ENCODE data around the gene KCTD20.
A peak's percentile ranks its signal among the peaks of the same experiment; 100 is the strongest.

The KCTD20 gene

GRCh38 chr6:36441307-36441894 lies 1.4 kb upstream of the KCTD20 start (continued):
- TF ChIP-seq ZNF654 (tag by site-specific recombination; IDR thresholded peaks at IDR 0.05; ENCODE audit: low read depth) (no peak; the same call in 1 of the 2 replicates), ZNF133 (tag by site-specific recombination; IDR thresholded peaks at IDR 0.05) (no peak), TRIM28 (IDR thresholded peaks at IDR 0.05; ENCODE audit: borderline replicate concordance, low read length) (peak; percentile 89; the same call in 1 of the 2 replicates), ZNF837 (tag by site-specific recombination; IDR thresholded peaks at IDR 0.05) (no peak), ZNF248 (tag by site-specific recombination; IDR thresholded peaks at IDR 0.05) (no peak), PATZ1 (tag by site-specific recombination; IDR thresholded peaks at IDR 0.05) (no peak), ZNF132 (tag by site-specific recombination; IDR thresholded peaks at IDR 0.05; ENCODE audit: borderline replicate concordance) (no peak), ZNF596 (tag by site-specific recombination; IDR thresholded peaks at IDR 0.05) (no peak), ZSCAN16 (tag by site-specific recombination; IDR thresholded peaks at IDR 0.05) (no peak), PRDM2 (tag by site-specific recombination; IDR thresholded peaks at IDR 0.05; ENCODE audit: borderline replicate concordance) (no peak), ZNF292 (tag by site-specific recombination; IDR thresholded peaks at IDR 0.05; ENCODE audit: borderline replicate concordance, low read depth) (no peak), INSM2 (tag by site-specific recombination; IDR thresholded peaks at IDR 0.05) (no peak), ZNF239 (tag by site-specific recombination; IDR thresholded peaks at IDR 0.05) (no peak), KLF10 (tag by site-specific recombination; IDR thresholded peaks at IDR 0.05) (peak; percentile 53), ZNF398 (tag by site-specific recombination; IDR thresholded peaks at IDR 0.05) (no peak), ZNF426 (tag by site-specific recombination; IDR thresholded peaks at IDR 0.05) (no peak), BCL11A (tag by site-specific recombination; IDR thresholded peaks at IDR 0.05; ENCODE audit: low read depth) (no peak), ZNF747 (tag by site-specific recombination; IDR thresholded peaks at IDR 0.05) (no peak), ZNF530 (tag by site-specific recombination; IDR thresholded peaks at IDR 0.05; ENCODE audit: low read depth) (no peak), ZNF513 (tag by site-specific recombination; IDR thresholded peaks at IDR 0.05) (no peak), KLF7 (tag by site-specific recombination; IDR thresholded peaks at IDR 0.05; ENCODE audit: borderline replicate concordance) (no peak), ZBTB17 (tag by site-specific recombination; IDR thresholded peaks at IDR 0.05) (peak; percentile 94), ZNF433 (tag by site-specific recombination; IDR thresholded peaks at IDR 0.05; ENCODE audit: low read depth) (no peak), ZFP3 (tag by site-specific recombination; IDR thresholded peaks at IDR 0.05; ENCODE audit: low read depth) (no peak), ZNF658 (tag by site-specific recombination; IDR thresholded peaks at IDR 0.05) (no peak), ZNF777 (tag by site-specific recombination; IDR thresholded peaks at IDR 0.05; ENCODE audit: borderline replicate concordance) (no peak), MYNN (tag by site-specific recombination; IDR thresholded peaks at IDR 0.05; ENCODE audit: borderline replicate concordance) (no peak), REPIN1 (tag by site-specific recombination; IDR thresholded peaks at IDR 0.05; ENCODE audit: low read depth) (no peak)
